Measurements from ENCODE around the gene PIK3CD. TPM values are rescaled to one million over a fixed set of nuclear protein-coding genes. Genes with fewer than 3 reads are reported as not detected.
"Not testable (repeated sequence)": the region's sequence is repeated elsewhere in the genome, so short reads cannot be mapped to it uniquely, and the experiment has no call there.

Gene PIK3CD
- total and polyA plus RNA-seq, 10 donors: 26.8 to 186 (median 100.0) TPM

GRCh38 chr1:9746651-9747050 is 95.1 kb downstream of the PIK3CD start:
- TF ChIP-seq POLR2AphosphoS5 (IDR thresholded peaks at IDR 0.05): no peak
- no peak for TF ChIP-seq POLR2A (IDR thresholded peaks at IDR 0.05)
- no peak for TF ChIP-seq CTCF (IDR thresholded peaks at IDR 0.05 in 8 of 11, conservative IDR thresholded peaks at IDR 0.05 in 3 of 11)
- Histone ChIP-seq H3K36me3 (peaks cover 8 to 100% (median 73%) of the 10 kb centered on the region in 6 donors), H3K27ac (no peak overlapping the region), H3K27me3 (replicated peaks in 1 of 7) (no peaks in the 10 kb centered on the region), H3K9me3 (no peaks in the 10 kb centered on the region), H3K4me1 (no peaks in the 10 kb centered on the region), H3K4me3 (no peak overlapping the region)
- 88 to 93% (median 88%) methylated on average over 7 of the region's 7 CpGs for WGBS, 5 donors
- intact Hi-C loops (cut with DNase I; ENCODE audit: low total_unique reads): no loop called here
- no peak for DNase-seq

- H3K4me3 ChIP-seq; H3K9me3 ChIP-seq; H3K4me1 ChIP-seq; H3K27ac ChIP-seq; intact Hi-C loops (cut with DNase I; ENCODE audit: low total_unique reads); DNase-seq; H3K27me3 ChIP-seq (replicated peaks in 1 of 7): not testable (repeated sequence)
- H3K36me3 ChIP-seq: peaks cover 8 to 100% (median 69%) of the 10 kb centered on the region in 6 donors
- WGBS, 5 donors: 95 to 97% (median 97%) methylated on average over 9 of the region's 9 CpGs
Measured at GRCh38 chr1:9748391-9748790, 96.9 kb downstream of the PIK3CD start.

DNA sequence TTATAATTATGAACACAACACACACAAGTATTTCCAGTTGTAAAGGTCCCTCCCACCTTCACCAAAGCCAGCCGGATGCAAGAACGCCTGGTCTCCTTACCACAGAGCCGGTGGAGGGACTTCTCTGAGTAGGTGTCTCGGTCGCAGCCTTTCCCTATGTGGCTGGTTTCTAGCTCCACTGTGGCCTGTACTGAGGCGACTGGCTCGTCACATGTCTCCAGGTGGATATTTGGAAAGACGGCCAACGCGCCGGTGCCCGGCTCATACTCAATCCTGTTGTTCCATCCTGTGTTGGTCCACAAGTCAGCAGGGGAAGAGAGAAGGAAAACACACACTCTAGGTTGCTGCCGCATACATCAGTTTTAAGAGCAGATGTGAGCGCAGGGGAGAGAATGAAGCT is 97.8 kb downstream of the PIK3CD start:
- H3K4me3 ChIP-seq: no peak overlapping the region
- DNase-seq: no peak
- TF ChIP-seq POLR2A (IDR thresholded peaks at IDR 0.05) (no peak), POLR2AphosphoS5 (IDR thresholded peaks at IDR 0.05) (no peak), CTCF (IDR thresholded peaks at IDR 0.05 in 8 of 11, conservative IDR thresholded peaks at IDR 0.05 in 3 of 11) (no peak)
- WGBS, 5 donors: 97 to 100% (median 98%) methylated on average over 14 of the region's 14 CpGs
- H3K36me3 ChIP-seq: peaks cover 8 to 100% (median 64%) of the 10 kb centered on the region in 6 donors
- no peaks in the 10 kb centered on the region for H3K27me3 ChIP-seq (replicated peaks in 1 of 7)
- no peak overlapping the region for H3K27ac ChIP-seq
- H3K9me3 ChIP-seq: no peaks in the 10 kb centered on the region
- intact Hi-C loops (cut with DNase I; ENCODE audit: low total_unique reads): no loop called here
- no peaks in the 10 kb centered on the region for H3K4me1 ChIP-seq

GRCh38 chr1:9751971-9752370 is 100.4 kb downstream of the PIK3CD start:
- no peak for TF ChIP-seq CTCF (IDR thresholded peaks at IDR 0.05 in 8 of 11, conservative IDR thresholded peaks at IDR 0.05 in 3 of 11)
- no peak for TF ChIP-seq POLR2A (IDR thresholded peaks at IDR 0.05)
- no peak for TF ChIP-seq POLR2AphosphoS5 (IDR thresholded peaks at IDR 0.05)
- no peaks in the 10 kb centered on the region for H3K9me3 ChIP-seq
- H3K4me3 ChIP-seq: no peak overlapping the region
- H3K27ac ChIP-seq: no peak overlapping the region
- 79 to 89% (median 87%) methylated on average over 3 of the region's 3 CpGs for whole genome bisulfite sequencing, 5 donors
- no peaks in the 10 kb centered on the region for H3K27me3 ChIP-seq (replicated peaks in 1 of 7)
- intact Hi-C loops (cut with DNase I; ENCODE audit: low total_unique reads): no loop called here
- H3K4me1 ChIP-seq: peaks cover 0 to 6% (median 0%) of the 10 kb centered on the region in 6 donors
- no peak for DNase-seq
- H3K36me3 ChIP-seq: peaks cover 8 to 86% (median 54%) of the 10 kb centered on the region in 6 donors

GRCh38 chr1:9753121-9753531 is 101.6 kb downstream of the PIK3CD start:
- H3K27me3 ChIP-seq (replicated peaks in 1 of 7): no peaks in the 10 kb centered on the region
- H3K36me3 ChIP-seq: peaks cover 8 to 75% (median 53%) of the 10 kb centered on the region in 6 donors
- DNase-seq: no peak
- no peak overlapping the region for H3K4me3 ChIP-seq
- H3K9me3 ChIP-seq: no peaks in the 10 kb centered on the region
- peaks cover 0 to 6% (median 0%) of the 10 kb centered on the region in 6 donors for H3K4me1 ChIP-seq
- intact Hi-C loops (cut with DNase I; ENCODE audit: low total_unique reads): no loop called here
- TF ChIP-seq CTCF (IDR thresholded peaks at IDR 0.05 in 8 of 11, conservative IDR thresholded peaks at IDR 0.05 in 3 of 11) (no peak), POLR2AphosphoS5 (IDR thresholded peaks at IDR 0.05) (no peak), POLR2A (IDR thresholded peaks at IDR 0.05) (no peak)
- H3K27ac ChIP-seq: no peak overlapping the region
- 88 to 94% (median 91%) methylated on average over 12 of the region's 12 CpGs for WGBS, 5 donors
